Ishikawa (cell line): ENCODE results near the gene PNLIPRP2.

Source experiments
- CEBPB ChIP-seq: IDR thresholded peaks from 2 replicates; pipeline ENCODE4 v1.6.1; 2012
- CREB1 ChIP-seq: IDR thresholded peaks from 2 replicates; pipeline ENCODE4 v1.6.1; 2012; ENCODE audit warnings: low read depth
- EGR1 ChIP-seq: IDR thresholded peaks from 2 replicates; pipeline ENCODE4 v1.6.1; 2012
- EP300 ChIP-seq: IDR thresholded peaks from 2 replicates; pipeline ENCODE4 v1.6.1; 2012; ENCODE audit warnings: borderline replicate concordance
- FOXM1 ChIP-seq: IDR thresholded peaks from 2 replicates; pipeline ENCODE4 v1.6.1; 2012; ENCODE audit warnings: low read depth, borderline replicate concordance
- NFIC ChIP-seq: IDR thresholded peaks from 2 replicates; pipeline ENCODE4 v1.6.1; 2012
- RAD21 ChIP-seq: IDR thresholded peaks from 2 replicates; pipeline ENCODE4 v1.6.1; 2012; ENCODE audit warnings: low read depth
- TAF1 ChIP-seq: IDR thresholded peaks from 2 replicates; pipeline ENCODE4 v1.6.1; 2012; ENCODE audit warnings: low read depth, mild to moderate bottlenecking
- TCF12 ChIP-seq: IDR thresholded peaks from 2 replicates; pipeline ENCODE4 v1.6.1; 2012; ENCODE audit warnings: low read depth
- TEAD4 ChIP-seq: IDR thresholded peaks from 2 replicates; pipeline ENCODE4 v1.6.1; 2012
- YY1 ChIP-seq: IDR thresholded peaks from 2 replicates; pipeline ENCODE4 v1.6.1; 2012; ENCODE audit warnings: low read depth
- ZBTB7A ChIP-seq: IDR thresholded peaks from 2 replicates; pipeline ENCODE4 v1.6.1; 2012; ENCODE audit warnings: low read depth
- TF ChIP-seq, protein P1 (sequence below): IDR thresholded peaks from 2 replicates; pipeline ENCODE4 v1.6.1; 2012; ENCODE audit warnings: low read depth, mild to moderate bottlenecking
- TF ChIP-seq, protein P2 (sequence below): IDR thresholded peaks from 2 replicates; pipeline ENCODE4 v1.6.1; 2012
- TF ChIP-seq, protein P3 (sequence below): IDR thresholded peaks from 2 replicates; pipeline ENCODE4 v1.6.1; 2012

Gene PNLIPRP2

DNA sequence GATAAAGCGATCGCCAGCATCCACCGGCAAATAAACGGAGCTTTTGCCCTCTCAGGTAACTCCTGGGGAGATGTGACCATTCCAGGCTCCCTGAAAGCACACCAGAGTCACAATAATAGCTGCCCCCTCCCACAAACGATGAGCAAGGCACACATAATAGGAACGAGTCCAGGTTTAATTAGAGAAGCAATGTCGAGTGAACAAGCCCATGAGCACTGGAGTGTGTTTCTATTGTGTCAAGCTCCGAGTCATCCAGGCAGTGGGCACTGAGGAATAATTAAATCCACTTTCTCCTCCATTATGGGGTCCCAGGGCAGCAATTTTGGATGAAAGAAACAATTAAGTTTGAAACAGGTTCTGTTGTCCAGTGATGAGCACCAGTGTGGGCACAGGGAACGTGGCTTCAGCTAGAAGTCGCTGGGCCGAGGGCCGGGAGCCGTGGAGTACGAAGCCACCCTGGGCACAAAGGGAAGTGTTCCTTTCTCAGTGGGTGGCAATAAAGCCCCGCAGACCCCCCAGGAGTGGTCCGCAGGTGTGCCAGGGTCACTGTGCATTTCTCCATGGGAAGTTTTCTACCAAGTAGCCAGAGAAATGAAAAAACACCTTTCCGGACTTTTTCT, 12.0 kb downstream of the PNLIPRP2 start:
- no peak for TF ChIP-seq CREB1
- TF ChIP-seq NFIC: no peak
- no peak for TF ChIP-seq EGR1
- no peak for TF ChIP-seq TAF1
- TF ChIP-seq EP300: no peak
- no peak for TF ChIP-seq TEAD4
- TF ChIP-seq, protein P1, sequence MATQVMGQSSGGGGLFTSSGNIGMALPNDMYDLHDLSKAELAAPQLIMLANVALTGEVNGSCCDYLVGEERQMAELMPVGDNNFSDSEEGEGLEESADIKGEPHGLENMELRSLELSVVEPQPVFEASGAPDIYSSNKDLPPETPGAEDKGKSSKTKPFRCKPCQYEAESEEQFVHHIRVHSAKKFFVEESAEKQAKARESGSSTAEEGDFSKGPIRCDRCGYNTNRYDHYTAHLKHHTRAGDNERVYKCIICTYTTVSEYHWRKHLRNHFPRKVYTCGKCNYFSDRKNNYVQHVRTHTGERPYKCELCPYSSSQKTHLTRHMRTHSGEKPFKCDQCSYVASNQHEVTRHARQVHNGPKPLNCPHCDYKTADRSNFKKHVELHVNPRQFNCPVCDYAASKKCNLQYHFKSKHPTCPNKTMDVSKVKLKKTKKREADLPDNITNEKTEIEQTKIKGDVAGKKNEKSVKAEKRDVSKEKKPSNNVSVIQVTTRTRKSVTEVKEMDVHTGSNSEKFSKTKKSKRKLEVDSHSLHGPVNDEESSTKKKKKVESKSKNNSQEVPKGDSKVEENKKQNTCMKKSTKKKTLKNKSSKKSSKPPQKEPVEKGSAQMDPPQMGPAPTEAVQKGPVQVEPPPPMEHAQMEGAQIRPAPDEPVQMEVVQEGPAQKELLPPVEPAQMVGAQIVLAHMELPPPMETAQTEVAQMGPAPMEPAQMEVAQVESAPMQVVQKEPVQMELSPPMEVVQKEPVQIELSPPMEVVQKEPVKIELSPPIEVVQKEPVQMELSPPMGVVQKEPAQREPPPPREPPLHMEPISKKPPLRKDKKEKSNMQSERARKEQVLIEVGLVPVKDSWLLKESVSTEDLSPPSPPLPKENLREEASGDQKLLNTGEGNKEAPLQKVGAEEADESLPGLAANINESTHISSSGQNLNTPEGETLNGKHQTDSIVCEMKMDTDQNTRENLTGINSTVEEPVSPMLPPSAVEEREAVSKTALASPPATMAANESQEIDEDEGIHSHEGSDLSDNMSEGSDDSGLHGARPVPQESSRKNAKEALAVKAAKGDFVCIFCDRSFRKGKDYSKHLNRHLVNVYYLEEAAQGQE: no peak
- TF ChIP-seq CEBPB: no peak
- TF ChIP-seq TCF12: no peak
- no peak for TF ChIP-seq FOXM1

DNA sequence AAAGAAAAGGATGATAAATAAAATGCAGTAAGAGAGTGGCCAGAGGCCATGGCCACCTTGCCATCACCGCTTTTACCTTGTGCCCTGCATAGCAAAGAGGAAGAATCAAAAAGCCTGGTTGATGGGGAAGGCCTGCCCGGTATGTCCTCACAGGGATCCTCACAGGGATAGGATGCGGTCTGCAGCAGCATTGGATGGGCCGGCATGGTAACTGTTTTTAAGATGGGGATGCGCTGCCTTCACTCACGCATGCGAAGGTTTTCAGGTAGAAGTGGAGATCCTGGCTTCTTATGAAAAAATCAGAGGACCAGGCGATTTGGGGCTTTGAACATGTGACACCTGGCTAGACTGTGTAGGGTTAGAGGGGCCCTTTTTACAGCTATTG, 12.5 kb downstream of the PNLIPRP2 start:
- TF ChIP-seq EGR1 (no peak), TAF1 (no peak), YY1 (no peak), TCF12 (no peak), NFIC (no peak), TEAD4 (no peak), FOXM1 (no peak), EP300 (no peak), CEBPB (no peak), CREB1 (no peak), RAD21 (no peak), ZBTB7A (no peak)
- TF ChIP-seq, protein P2, sequence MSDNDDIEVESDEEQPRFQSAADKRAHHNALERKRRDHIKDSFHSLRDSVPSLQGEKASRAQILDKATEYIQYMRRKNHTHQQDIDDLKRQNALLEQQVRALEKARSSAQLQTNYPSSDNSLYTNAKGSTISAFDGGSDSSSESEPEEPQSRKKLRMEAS: no peak
- TF ChIP-seq, protein P3, sequence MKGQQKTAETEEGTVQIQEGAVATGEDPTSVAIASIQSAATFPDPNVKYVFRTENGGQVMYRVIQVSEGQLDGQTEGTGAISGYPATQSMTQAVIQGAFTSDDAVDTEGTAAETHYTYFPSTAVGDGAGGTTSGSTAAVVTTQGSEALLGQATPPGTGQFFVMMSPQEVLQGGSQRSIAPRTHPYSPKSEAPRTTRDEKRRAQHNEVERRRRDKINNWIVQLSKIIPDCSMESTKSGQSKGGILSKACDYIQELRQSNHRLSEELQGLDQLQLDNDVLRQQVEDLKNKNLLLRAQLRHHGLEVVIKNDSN: no peak
- TF ChIP-seq, protein P1: no peak

DNA sequence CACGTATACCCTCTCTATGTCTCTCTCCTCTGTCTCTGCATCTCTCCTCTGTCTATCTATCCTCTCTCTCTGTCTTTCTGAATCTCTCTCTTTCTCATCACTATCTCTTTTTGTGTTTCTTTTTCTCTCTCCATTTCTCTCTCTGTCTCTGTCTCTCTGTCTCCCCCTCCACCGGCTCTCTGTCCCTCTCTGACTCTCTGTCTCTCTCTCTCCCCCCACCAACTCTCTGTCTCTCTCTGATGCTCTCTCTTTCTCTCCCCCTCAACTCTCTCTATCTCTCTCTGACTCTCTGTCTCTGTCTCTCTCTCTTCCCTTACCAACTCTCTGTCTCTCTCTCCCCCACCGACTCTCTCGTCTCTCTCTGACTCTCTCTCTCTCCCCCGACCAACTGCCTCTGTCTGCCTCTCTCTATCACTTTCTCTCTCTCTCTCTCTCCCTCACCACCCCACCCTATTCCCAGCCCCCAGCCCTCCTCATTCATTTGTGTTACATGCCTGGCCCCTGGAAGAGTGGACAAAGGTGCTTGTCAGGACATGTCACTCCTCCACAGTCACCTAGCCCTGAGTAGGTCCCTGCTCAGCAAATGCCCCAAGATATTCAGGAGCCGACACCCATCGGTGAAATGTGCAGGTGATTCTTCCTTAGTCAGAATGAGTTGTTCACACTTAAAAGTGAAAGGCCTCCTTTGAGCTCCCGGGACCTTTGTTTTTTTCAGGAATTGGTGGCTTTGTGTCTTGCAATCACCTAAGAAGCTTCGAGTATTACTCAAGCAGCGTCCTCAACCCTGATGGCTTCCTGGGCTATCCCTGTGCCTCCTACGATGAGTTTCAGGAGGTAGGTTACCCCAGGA, 13.6 kb downstream of the PNLIPRP2 start:
- TF ChIP-seq CREB1 (no peak), YY1 (no peak), NFIC (no peak), TAF1 (no peak), ZBTB7A (no peak)
- TF ChIP-seq, protein P3: no peak
- TF ChIP-seq, protein P1: no peak

DNA sequence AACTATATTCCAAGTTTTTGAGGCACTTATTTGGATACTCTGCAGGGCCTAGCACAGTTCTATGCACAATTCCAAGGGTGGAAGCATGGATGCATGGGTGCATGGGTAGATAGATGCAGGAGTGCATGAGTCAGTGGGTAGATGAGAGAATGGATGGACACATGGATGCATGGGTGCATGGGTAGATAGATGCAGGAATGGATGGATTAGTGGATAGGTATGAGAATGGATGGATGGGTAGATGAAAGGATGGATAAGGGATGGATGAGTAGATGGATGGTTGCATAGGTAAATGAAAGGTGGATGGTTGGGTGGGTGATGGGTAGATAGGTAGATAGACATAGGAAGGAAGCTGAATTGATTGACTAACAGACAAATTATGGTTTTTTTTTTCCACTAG, 15.6 kb downstream of the PNLIPRP2 start:
- TF ChIP-seq, protein P1: no peak
